ENCODE data around the gene TRPM1.

The TRPM1 gene

DNA sequence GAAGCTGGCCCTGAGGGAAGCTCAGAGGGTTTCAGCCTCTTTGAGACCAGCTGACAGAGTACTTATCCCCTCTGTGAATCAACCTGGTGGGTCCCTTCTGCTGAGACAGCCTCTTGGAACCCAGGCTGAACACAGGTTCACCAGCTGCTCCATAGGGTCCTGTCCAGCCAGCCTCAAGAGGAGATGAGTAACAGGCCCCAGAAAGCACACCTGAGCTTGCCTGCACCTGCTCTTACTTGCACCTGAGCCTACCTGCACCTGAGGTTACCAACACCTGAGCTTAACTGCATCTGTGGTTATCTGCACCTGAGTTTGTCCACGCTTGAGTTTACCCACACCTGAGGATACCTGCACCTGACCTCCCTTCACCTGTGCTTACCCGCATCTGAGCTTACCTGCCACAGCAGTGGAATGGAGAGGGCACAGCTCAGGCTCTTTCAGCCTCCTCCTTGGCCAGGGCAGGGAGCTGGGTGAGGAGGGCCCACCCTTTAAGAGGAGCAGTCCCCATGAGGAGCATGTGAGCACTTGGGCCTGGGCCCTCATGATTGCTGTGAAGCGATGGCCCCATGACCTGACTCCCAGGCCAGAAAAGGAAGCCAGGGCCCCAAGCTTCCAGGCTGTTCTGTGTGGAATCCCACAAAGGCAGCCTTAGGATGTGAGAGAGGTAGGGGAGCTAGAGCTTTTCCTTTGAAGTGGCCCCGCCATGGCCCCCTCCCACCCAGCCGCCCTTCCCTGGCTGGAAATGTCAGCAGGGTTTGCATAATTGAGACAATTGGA, at the start of gene TRPM1:
TRPM1 (minus strand) TSS at position 464 of the 777 bp plus-strand sequence. CDS start 20,370 bp downstream, outside the sequence.
- no peak for DNase-seq
- in situ Hi-C loops (cut with HindIII; ENCODE audit: low pct_ligation_motif_present, low pct_unique_long_range_greater_than_20kb, low sequenced_read_pairs): no loop called here

DNA sequence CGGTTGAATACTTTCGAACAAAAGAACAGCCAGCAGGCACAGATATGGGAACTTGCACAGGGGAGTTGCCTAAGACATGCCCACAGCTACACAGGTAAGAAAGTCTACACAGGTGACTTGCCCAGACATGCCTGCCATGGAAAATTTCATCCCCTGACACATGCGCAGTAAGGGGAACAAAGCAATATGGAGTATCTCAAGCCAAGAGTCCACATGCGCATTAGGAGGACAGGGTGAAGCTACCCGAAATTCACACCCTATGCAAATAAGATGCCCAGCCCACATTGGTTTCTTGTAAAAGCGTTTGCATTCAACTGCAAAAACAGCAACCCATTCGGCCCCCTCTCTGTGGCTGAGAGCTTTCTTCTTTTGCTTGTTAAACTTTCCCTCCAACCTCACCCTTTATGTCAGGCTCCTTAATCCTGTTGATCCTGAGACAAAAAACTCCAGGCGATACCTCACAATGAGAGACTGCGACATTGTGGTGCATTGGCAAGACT, 49.3 kb upstream of the TRPM1 start:
- in situ Hi-C loops (cut with HindIII; ENCODE audit: low pct_ligation_motif_present, low pct_unique_long_range_greater_than_20kb, low sequenced_read_pairs): no loop called here
- DNase-seq: no peak

- in situ Hi-C loops (cut with HindIII; ENCODE audit: low pct_ligation_motif_present, low pct_unique_long_range_greater_than_20kb, low sequenced_read_pairs): no loop called here
- no peak for DNase-seq
Observed at GRCh38 chr15:31149987-31150386, 48.5 kb upstream of the TRPM1 start.

GRCh38 chr15:31149088-31149505, 47.6 kb upstream of the TRPM1 start:
- in situ Hi-C loops (cut with HindIII; ENCODE audit: low pct_ligation_motif_present, low pct_unique_long_range_greater_than_20kb, low sequenced_read_pairs): no loop called here
- DNase-seq: no peak

DNA sequence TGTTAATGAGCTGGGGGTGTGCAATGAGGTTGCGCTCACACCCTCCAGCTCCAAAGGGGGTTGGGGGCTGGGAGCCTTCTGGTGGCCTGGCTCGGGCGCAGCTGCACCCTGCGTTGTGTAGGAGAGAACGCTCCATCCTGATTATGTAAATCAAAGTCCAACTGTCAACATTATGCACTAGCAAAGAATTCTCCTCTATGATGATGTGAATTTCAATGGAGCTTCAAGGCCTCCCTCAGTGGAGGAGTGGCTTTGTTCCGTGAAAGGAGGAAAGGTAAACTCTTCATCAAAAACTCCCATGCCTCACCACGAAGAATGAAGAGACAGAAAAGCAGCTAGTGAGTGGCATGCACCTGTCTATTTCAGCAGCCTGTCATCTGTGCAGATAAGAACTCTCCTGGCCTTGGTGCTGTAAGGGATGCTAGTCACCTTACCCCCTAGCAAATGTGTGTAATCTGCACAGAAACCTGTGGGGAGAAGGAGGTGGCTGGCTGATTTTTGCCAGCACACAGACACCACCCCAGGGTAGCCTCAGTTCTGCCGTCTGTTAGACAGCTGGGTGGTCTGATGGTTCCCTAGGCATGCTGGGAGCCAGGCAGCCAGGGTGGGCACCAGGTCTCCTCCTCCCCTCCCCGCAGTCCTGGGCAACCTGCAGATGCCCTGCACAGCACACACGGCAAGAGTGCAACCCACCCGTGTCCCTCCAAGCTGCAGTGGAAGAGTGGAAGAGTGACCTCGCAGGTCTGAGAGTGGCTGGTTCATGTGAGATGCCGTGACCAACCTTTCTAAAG, 47.0 kb upstream of the TRPM1 start:
- in situ Hi-C loops (cut with HindIII; ENCODE audit: low pct_ligation_motif_present, low pct_unique_long_range_greater_than_20kb, low sequenced_read_pairs): no loop called here
- DNase-seq: no peak

DNA sequence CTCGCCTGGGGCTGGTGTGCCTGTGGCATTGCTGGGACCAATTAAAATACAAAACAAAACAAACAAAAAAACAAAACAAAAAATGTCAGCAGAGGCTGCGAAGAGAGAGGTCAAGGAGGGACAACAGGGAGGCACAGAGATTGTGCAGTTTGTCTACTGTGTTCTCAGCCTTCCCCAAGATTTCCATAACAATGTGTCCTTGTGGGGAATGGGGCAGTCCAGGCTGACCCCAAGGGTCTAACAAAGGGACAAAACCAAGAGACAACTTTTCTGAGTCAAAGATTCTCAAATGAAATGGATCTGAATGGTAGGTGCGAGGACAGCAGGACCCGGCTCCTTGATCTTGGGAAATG, 46.4 kb upstream of the TRPM1 start:
- in situ Hi-C loops (cut with HindIII; ENCODE audit: low pct_ligation_motif_present, low pct_unique_long_range_greater_than_20kb, low sequenced_read_pairs): no loop called here
- DNase-seq: no peak

GRCh38 chr15:31147456-31147855, 45.9 kb upstream of the TRPM1 start:
- in situ Hi-C loops (cut with HindIII; ENCODE audit: low pct_ligation_motif_present, low pct_unique_long_range_greater_than_20kb, low sequenced_read_pairs): no loop called here
- DNase-seq: no peak

DNA sequence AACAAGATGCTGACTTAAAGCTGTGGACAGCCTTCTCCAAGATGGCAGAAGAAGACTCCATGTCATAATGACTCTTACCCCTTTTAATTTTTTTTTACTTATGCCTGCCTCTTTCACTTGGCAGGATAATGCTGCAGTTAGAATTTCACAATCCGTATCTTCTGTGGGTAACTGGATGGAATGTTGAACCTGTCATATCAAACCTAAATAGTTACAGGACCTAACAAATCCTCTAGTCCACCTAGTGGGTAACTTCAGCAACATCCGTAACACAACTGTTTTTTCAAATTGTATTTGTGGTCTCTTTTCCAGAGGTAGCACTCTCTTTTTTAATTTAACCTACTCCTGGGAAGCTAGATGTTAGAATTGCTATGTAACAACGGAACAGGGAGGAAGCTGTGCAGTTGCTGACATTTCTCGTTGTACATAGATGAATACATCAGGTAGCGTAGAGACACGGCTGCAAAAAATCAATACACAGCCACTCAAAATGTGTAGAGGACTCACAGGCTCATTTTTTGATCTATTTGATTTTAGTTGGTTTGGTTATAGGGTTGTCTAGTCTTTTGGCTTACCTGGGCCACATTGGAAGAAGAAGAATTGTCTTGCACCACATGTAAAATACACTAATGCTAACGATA, 43.9 kb upstream of the TRPM1 start:
- peak; percentile 5 for DNase-seq
- in situ Hi-C loops (cut with HindIII; ENCODE audit: low pct_ligation_motif_present, low pct_unique_long_range_greater_than_20kb, low sequenced_read_pairs): no loop called here

- DNase-seq: no peak
- in situ Hi-C loops (cut with HindIII; ENCODE audit: low pct_ligation_motif_present, low pct_unique_long_range_greater_than_20kb, low sequenced_read_pairs): no loop called here
Observed at GRCh38 chr15:31141792-31142191, 40.3 kb upstream of the TRPM1 start.

GRCh38 chr15:31136607-31137328, 35.2 kb upstream of the TRPM1 start:
- DNase-seq: no peak
- in situ Hi-C loops (cut with HindIII; ENCODE audit: low pct_ligation_motif_present, low pct_unique_long_range_greater_than_20kb, low sequenced_read_pairs): no loop called here

GRCh38 chr15:31136016-31136415, 34.5 kb upstream of the TRPM1 start:
- in situ Hi-C loops (cut with HindIII; ENCODE audit: low pct_ligation_motif_present, low pct_unique_long_range_greater_than_20kb, low sequenced_read_pairs): no loop called here
- no peak for DNase-seq

DNA sequence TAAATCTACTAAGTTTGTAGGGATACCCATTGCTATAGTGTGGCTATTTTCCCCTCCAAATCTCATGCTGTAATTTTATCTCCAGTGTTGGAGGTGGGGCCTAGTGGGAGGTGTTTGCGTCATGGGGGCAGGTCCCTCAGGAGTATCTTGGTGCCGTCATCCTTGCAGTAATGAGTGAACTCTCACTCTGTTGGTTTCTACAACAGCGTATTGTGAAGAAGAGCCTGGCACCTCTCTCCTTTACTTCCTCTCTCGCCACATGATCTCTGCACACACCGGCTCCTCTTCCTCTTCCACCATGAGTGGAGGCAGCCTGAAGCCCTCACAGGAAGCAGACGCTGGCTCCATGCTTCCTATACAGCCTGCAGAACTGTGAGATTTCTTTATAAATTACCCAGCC, 34.0 kb upstream of the TRPM1 start:
- no peak for DNase-seq
- in situ Hi-C loops (cut with HindIII; ENCODE audit: low pct_ligation_motif_present, low pct_unique_long_range_greater_than_20kb, low sequenced_read_pairs): no loop called here

GRCh38 chr15:31133890-31134289, 32.4 kb upstream of the TRPM1 start:
- DNase-seq: no peak
- in situ Hi-C loops (cut with HindIII; ENCODE audit: low pct_ligation_motif_present, low pct_unique_long_range_greater_than_20kb, low sequenced_read_pairs): no loop called here

DNA sequence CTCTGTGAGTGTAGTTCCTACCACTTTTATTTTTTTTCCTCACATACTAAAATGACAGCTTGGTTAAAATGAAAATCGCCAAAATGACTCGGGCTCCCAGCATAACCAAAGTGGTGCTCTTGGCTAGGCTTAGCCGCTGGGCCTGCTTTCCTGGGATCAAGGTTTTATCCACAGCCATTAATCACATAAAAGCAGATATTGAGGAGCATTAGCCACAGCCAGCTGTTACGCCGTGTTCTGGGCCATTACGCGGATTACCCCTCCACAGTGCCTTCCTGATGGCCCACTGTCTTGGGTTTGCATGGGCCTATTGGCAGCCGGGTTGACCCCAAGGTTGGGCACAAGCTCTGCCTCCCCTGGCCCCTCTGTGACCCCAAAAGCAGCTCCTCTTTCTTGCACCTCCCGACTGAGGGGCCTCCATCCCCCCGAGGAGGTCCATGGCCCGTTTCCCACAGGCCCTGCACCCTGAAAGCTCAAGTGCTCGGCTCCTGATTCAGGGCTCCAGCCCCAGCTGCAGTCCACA, 30.4 kb upstream of the TRPM1 start:
- in situ Hi-C loops (cut with HindIII; ENCODE audit: low pct_ligation_motif_present, low pct_unique_long_range_greater_than_20kb, low sequenced_read_pairs): no loop called here
- DNase-seq: no peak

- in situ Hi-C loops (cut with HindIII; ENCODE audit: low pct_ligation_motif_present, low pct_unique_long_range_greater_than_20kb, low sequenced_read_pairs): no loop called here
- DNase-seq: no peak
Observed at GRCh38 chr15:31130576-31131237, 29.2 kb upstream of the TRPM1 start.

DNA sequence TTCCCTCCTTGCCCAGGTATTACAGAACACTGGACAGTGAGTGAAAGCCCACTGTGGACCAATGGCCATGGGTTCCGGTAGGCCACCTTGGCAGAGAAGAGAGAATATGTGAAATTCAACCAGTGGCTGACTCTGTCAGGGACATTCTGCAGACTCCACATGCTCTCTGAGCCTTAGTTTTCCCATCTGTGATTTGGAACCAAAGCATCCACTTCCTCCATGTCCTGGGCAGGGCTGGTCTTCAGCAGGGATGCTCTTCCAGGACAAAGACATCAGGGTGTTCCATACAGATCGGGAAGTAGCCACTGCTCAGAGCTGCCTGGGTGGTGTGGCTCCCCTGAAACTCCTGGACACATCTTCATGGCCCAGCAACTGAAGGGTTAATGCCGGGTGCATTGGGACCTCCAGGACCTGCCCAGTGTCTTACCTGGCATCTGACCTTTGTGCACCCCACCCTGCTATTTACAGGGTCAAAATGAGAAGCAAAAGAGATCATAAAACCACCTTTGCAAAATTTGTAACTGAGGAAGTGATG, 28.3 kb upstream of the TRPM1 start:
- DNase-seq: no peak
- in situ Hi-C loops (cut with HindIII; ENCODE audit: low pct_ligation_motif_present, low pct_unique_long_range_greater_than_20kb, low sequenced_read_pairs): no loop called here

DNA sequence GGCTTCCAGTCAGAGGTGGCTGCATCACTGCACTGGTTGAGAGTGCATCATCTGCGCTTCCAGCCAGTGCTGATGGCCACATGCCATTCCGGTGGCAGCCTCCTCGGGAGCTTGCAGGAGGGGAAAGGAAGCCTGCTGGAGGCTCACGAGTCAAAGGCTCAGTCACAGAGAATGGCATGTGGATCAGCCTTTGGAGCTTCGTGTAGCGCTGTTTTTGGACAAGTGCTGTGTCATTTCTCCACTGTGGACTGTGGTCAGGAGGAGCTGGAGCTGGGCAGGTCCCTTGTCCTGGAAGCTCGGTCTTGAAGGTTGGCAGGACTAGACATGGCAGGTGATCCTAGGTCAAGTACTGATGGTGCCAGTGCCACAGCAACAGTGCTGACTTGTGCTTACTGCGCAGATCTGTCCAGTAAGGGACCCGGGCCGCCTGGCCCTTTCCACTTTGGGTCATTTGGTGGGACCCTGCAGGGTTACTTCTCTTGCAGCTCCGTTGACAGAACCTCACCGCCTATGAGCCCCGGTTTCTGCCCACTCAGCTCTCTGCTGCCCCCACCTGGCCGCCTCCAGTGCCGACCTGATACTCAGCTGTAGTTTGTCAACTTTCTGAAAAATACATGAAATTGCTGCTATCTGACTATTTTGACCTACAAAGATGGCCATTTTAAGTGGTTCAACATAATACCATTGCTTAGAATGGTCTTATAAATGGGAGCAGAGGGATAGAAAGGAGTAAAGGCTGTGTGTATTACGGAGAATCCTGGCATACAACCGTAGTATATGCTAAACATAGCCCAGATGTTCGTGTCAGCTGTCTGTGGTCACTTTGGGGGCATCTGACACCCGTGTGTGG, 27.6 kb upstream of the TRPM1 start:
- in situ Hi-C loops (cut with HindIII; ENCODE audit: low pct_ligation_motif_present, low pct_unique_long_range_greater_than_20kb, low sequenced_read_pairs): no loop called here
- DNase-seq: peak; percentile 56
